Neural progenitor cell (in vitro differentiated cells): ENCODE measurements around the gene VPS72. TPM values are rescaled to one million over a fixed set of nuclear protein-coding genes. Genes with fewer than 3 reads are reported as not detected.

Source experiments
- DNase-seq: peaks from one replicate; pipeline ENCODE4 v3.0.0-alpha.2; 2016; ENCODE audit warnings: low spot score
- H2AFZ ChIP-seq: fragments of 200-600 bp; sonication (generic); replicated peaks from 2 replicates; pipeline ENCODE4 v1.6.1; 2016; ENCODE audit warnings: antibody characterized with exemption
- H3F3A ChIP-seq: fragments of 200-600 bp; sonication (generic); 2 replicates; pipeline ENCODE4 v1.6.1; 2016; ENCODE audit warnings: antibody characterized with exemption, low read depth
- H3K27ac ChIP-seq: fragments of 200-600 bp; sonication (generic); 2 replicates; pipeline ENCODE4 v1.5.1; 2016; ENCODE audit warnings: mild to moderate bottlenecking
- H3K27me3 ChIP-seq: fragments of 200-600 bp; sonication (generic); 2 replicates; pipeline ENCODE4 v1.6.1; 2016; ENCODE audit warnings: mild to moderate bottlenecking, moderate library complexity
- H3K36me3 ChIP-seq: fragments of 200-600 bp; sonication (generic); 2 replicates; pipeline ENCODE4 v1.5.1; 2016
- H3K4me1 ChIP-seq: fragments of 200-600 bp; sonication (generic); 2 replicates; pipeline ENCODE4 v1.6.1; 2016; ENCODE audit warnings: mixed run types
- H3K4me2 ChIP-seq: fragments of 200-600 bp; sonication (generic); 2 replicates; pipeline ENCODE4 v1.6.1; 2016
- H3K4me3 ChIP-seq: fragments of 200-600 bp; sonication (generic); 2 replicates; pipeline ENCODE4 v1.5.1; 2016
- H3K79me2 ChIP-seq: fragments of 200-600 bp; sonication (generic); 2 replicates; pipeline ENCODE4 v1.6.1; 2016; ENCODE audit warnings: low read depth
- H3K9ac ChIP-seq: fragments of 200-600 bp; sonication (generic); 2 replicates; pipeline ENCODE4 v1.6.1; 2016
- H3K9me3 ChIP-seq: fragments of 200-600 bp; sonication (generic); 2 replicates; pipeline ENCODE4 v1.5.1; 2016; ENCODE audit warnings: low read depth
- H4K20me1 ChIP-seq: fragments of 200-600 bp; sonication (generic); 2 replicates; pipeline ENCODE4 v1.6.1; 2016; ENCODE audit warnings: low read depth
- H3K27ac Mint-ChIP-seq: 3 replicates; pipeline ENCODE4 v1.8.0; 2021; ENCODE audit warnings: mixed read lengths
- H3K27me3 Mint-ChIP-seq: 2 replicates; pipeline ENCODE4 v1.8.0; 2022; ENCODE audit warnings: low read depth, mild to moderate bottlenecking, inconsistent platforms, moderate library complexity, mixed read lengths; ENCODE audit not compliant: insufficient read depth
- H3K36me3 Mint-ChIP-seq: 3 replicates; pipeline ENCODE4 v1.8.0; 2021; ENCODE audit warnings: mixed read lengths
- H3K4me1 Mint-ChIP-seq: 3 replicates; pipeline ENCODE4 v1.8.0; 2021; ENCODE audit warnings: mixed read lengths
- H3K4me3 Mint-ChIP-seq: 3 replicates; pipeline ENCODE4 v1.8.0; 2021; ENCODE audit warnings: mild to moderate bottlenecking, moderate library complexity, mixed read lengths
- H3K9me3 Mint-ChIP-seq: 3 replicates; pipeline ENCODE4 v1.8.0; 2020; ENCODE audit warnings: mixed read lengths
- EZH2 ChIP-seq: fragments of 200-600 bp; sonication (generic); IDR thresholded peaks from 2 replicates; pipeline ENCODE4 v1.6.1; 2017; ENCODE audit warnings: antibody characterized with exemption, mild to moderate bottlenecking, moderate library complexity
- EZH2phosphoT487 ChIP-seq: fragments of 200-600 bp; sonication (generic); IDR thresholded peaks from 2 replicates; pipeline ENCODE4 v1.6.1; 2017; ENCODE audit warnings: antibody characterized with exemption
- total RNA-seq: library from RNA; depleted of rRNA; stranded (reverse); fragments of >200 nt; gene quantifications from 2 replicates; pipeline ENCODE4 v1.2.3, GENCODE V29; 2015; ENCODE audit warnings: low replicate concordance
- TF ChIP-seq, protein P1 (sequence below): fragments of 200-600 bp; sonication (generic); IDR thresholded peaks from 2 replicates; pipeline ENCODE4 v1.5.1; 2017; ENCODE audit warnings: antibody characterized with exemption, mild to moderate bottlenecking

VPS72 gene
- total RNA-seq, 1 donor from 2014 or later: 117 TPM

DNA sequence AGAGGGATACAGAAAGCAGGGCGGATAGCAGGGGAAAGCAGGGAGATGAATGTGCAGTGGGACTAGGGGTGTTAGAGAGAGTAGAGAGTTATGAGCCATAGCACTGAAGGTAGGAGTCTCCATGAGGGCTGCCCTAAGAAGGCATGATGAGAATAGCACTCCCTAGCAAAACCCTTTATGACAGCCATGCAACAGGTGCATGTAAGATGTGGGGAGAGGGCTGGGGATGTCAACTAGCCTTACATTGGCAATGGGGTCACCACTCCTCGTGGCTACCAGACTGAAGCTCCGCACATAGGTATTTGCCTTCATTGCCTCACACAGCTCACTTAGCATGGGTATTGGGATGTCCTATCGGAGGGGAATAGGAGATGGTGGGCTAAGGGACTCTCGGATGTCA lies 18.8 kb downstream of the VPS72 start:
- H3K9me3 Mint-ChIP-seq: no peaks in the 10 kb centered on the region
- Histone ChIP-seq H3K79me2 (peaks cover 13% of the 10 kb centered on the region), H3K9me3 (no peaks in the 10 kb centered on the region), H3K4me3 (no peak overlapping the region), H3K9ac (no peak overlapping the region), H3K36me3 (no peaks in the 10 kb centered on the region), H4K20me1 (no peaks in the 10 kb centered on the region), H3K4me1 (peaks cover 4% of the 10 kb centered on the region), H2AFZ (no peak overlapping the region), H3K27me3 (no peaks in the 10 kb centered on the region), H3K4me2 (no peak overlapping the region), H3F3A (peaks cover 17% of the 10 kb centered on the region), H3K27ac (no peak overlapping the region)
- H3K27me3 Mint-ChIP-seq: peaks cover 2% of the 10 kb centered on the region
- peaks cover 13% of the 10 kb centered on the region for H3K36me3 Mint-ChIP-seq
- peaks cover 2% of the 10 kb centered on the region for H3K4me1 Mint-ChIP-seq
- no peak for DNase-seq
- H3K27ac Mint-ChIP-seq: no peak overlapping the region
- TF ChIP-seq EZH2phosphoT487 (no peak), EZH2 (no peak)
- TF ChIP-seq, protein P1, sequence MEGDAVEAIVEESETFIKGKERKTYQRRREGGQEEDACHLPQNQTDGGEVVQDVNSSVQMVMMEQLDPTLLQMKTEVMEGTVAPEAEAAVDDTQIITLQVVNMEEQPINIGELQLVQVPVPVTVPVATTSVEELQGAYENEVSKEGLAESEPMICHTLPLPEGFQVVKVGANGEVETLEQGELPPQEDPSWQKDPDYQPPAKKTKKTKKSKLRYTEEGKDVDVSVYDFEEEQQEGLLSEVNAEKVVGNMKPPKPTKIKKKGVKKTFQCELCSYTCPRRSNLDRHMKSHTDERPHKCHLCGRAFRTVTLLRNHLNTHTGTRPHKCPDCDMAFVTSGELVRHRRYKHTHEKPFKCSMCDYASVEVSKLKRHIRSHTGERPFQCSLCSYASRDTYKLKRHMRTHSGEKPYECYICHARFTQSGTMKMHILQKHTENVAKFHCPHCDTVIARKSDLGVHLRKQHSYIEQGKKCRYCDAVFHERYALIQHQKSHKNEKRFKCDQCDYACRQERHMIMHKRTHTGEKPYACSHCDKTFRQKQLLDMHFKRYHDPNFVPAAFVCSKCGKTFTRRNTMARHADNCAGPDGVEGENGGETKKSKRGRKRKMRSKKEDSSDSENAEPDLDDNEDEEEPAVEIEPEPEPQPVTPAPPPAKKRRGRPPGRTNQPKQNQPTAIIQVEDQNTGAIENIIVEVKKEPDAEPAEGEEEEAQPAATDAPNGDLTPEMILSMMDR: no peak
- H3K4me3 Mint-ChIP-seq: no peak overlapping the region

DNA sequence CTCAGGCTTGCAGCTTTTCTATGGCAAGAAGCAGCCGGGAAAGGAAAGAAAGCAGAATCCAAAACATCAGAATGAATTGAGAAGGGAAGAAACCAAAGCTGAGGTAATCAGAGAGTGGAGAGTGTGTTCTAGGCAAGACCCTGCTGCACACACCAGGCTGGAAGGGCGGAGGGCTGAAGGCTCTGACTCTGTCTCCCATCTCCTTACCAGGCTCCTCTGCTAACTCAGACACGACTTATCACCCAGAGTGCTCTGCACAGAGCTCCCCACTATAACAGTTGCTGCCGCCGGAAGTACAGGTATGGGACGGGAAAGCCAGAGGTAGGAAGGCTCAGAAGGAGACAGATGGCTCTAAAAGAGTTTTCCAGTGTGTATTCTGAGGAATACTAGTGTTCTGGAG lies 22.9 kb downstream of the VPS72 start:
- peak overlapping the region; percentile 89 for H3K4me3 ChIP-seq
- no peaks in the 10 kb centered on the region for H3K9me3 Mint-ChIP-seq
- H3K9ac ChIP-seq: no peak overlapping the region

DNA sequence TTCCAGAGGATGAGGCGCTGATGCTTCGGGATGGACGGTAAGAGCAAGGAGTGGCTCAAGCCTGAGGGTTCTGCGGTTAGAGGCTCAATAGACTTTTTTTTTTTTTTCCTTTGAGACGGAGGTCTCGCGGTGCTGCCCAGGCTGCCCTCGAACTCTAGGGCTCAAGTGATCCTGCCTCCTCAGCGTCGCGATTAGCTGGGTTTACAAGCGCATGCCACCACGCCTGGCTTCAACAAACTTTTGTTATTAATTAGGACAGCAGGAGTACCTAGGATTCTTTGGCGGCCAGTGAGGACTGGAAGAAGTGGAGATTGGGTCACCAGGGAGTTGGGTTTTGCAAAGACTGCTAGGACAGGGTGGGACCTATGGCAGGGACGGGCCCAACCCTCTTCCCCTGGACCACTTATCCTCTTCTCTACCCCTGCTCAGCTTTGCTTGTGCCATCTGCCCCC lies 23.5 kb downstream of the VPS72 start:
- Mint-ChIP-seq H3K9me3 (no peaks in the 10 kb centered on the region), H3K4me3 (peak overlapping the region; percentile 93), H3K27me3 (peaks cover 4% of the 10 kb centered on the region), H3K27ac (peak overlapping the region; percentile 43), H3K4me1 (peaks cover 19% of the 10 kb centered on the region), H3K36me3 (peaks cover 11% of the 10 kb centered on the region)
- Histone ChIP-seq H4K20me1 (no peaks in the 10 kb centered on the region), H3K9ac (peak overlapping the region; percentile 92), H2AFZ (peak overlapping the region; percentile 97), H3K4me2 (peak overlapping the region; percentile 88), H3K27ac (no peak overlapping the region), H3F3A (peaks cover 32% of the 10 kb centered on the region), H3K79me2 (peaks cover 26% of the 10 kb centered on the region), H3K36me3 (no peaks in the 10 kb centered on the region), H3K4me3 (peak overlapping the region; percentile 89), H3K27me3 (no peaks in the 10 kb centered on the region), H3K4me1 (peaks cover 10% of the 10 kb centered on the region), H3K9me3 (no peaks in the 10 kb centered on the region)
- TF ChIP-seq EZH2: no peak
- TF ChIP-seq, protein P1: no peak
- no peak for TF ChIP-seq EZH2phosphoT487
- peak; percentile 67 for DNase-seq

More for the DNA sequence above, 22.9 kb downstream of the VPS72 start:
- no peaks in the 10 kb centered on the region for H3K27me3 ChIP-seq
- DNase-seq: no peak
- H3K36me3 Mint-ChIP-seq: peaks cover 6% of the 10 kb centered on the region
- H3K4me2 ChIP-seq: peak overlapping the region; percentile 88
- peaks cover 10% of the 10 kb centered on the region for H3K4me1 ChIP-seq
- H3K4me1 Mint-ChIP-seq: peaks cover 19% of the 10 kb centered on the region
- H2AFZ ChIP-seq: no peak overlapping the region
- peaks cover 26% of the 10 kb centered on the region for H3K79me2 ChIP-seq
- H3K27ac Mint-ChIP-seq: no peak overlapping the region
- H4K20me1 ChIP-seq: no peaks in the 10 kb centered on the region
- no peaks in the 10 kb centered on the region for H3K36me3 ChIP-seq
- H3K9me3 ChIP-seq: no peaks in the 10 kb centered on the region
- peak overlapping the region; percentile 93 for H3K4me3 Mint-ChIP-seq
- H3K27ac ChIP-seq: no peak overlapping the region
- TF ChIP-seq EZH2phosphoT487 (no peak), EZH2 (no peak)
- TF ChIP-seq, protein P1: no peak
- H3K27me3 Mint-ChIP-seq: peaks cover 4% of the 10 kb centered on the region
- peaks cover 32% of the 10 kb centered on the region for H3F3A ChIP-seq
